OCI-LY1 (cell line): ENCODE measurements around the gene TRAPPC4.

Source experiments
- EZH2 ChIP-seq: fragments of 200-600 bp; sonication (generic), shearing (Covaris generic); IDR thresholded peaks from 2 replicates; pipeline ENCODE4 v1.8.0; 2017; ENCODE audit warnings: borderline replicate concordance, mixed run types, mild to moderate bottlenecking, antibody characterized with exemption, low read length, moderate library complexity, mixed read lengths
- TF ChIP-seq, protein P1 (sequence below): fragments of 200-600 bp; sonication (generic), shearing (Covaris generic); IDR thresholded peaks from 2 replicates; pipeline ENCODE4 v1.5.1; 2017; ENCODE audit warnings: mild to moderate bottlenecking, antibody characterized with exemption, low read length, moderate library complexity, mixed read lengths

DNA sequence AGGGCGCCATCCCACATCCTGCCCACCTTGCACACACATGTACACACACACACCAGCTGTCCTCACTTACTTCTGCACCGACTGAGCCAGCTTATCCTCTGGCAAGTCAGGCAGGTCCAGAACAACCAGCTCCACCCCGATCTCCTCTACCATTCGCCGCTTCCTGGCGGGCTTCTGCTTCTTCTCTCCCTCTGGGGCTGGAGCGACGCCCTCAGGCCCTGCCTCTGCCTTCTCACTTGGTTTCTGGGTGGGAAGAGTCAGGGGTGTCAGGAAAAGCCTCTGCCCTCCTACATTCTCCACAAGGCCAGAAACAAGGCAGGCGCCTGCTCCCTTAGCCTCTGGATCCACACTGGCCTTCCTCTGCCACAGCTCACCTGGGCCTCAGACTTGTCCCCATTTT is 30.1 kb downstream of the TRAPPC4 start:
- TF ChIP-seq, protein P1, sequence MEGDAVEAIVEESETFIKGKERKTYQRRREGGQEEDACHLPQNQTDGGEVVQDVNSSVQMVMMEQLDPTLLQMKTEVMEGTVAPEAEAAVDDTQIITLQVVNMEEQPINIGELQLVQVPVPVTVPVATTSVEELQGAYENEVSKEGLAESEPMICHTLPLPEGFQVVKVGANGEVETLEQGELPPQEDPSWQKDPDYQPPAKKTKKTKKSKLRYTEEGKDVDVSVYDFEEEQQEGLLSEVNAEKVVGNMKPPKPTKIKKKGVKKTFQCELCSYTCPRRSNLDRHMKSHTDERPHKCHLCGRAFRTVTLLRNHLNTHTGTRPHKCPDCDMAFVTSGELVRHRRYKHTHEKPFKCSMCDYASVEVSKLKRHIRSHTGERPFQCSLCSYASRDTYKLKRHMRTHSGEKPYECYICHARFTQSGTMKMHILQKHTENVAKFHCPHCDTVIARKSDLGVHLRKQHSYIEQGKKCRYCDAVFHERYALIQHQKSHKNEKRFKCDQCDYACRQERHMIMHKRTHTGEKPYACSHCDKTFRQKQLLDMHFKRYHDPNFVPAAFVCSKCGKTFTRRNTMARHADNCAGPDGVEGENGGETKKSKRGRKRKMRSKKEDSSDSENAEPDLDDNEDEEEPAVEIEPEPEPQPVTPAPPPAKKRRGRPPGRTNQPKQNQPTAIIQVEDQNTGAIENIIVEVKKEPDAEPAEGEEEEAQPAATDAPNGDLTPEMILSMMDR = no peak
- TF ChIP-seq EZH2 = no peak
